ENCODE data around the gene ADCK1. TPM values are rescaled to one million over a fixed set of nuclear protein-coding genes. Genes with fewer than 3 reads are reported as not detected.
"Not testable (repeated sequence)": the region's sequence is repeated elsewhere in the genome, so short reads cannot be mapped to it uniquely, and the experiment has no call there.

The ADCK1 gene
- total RNA-seq, 1 experiment from 2014 or later, result 8.8 TPM

- Histone ChIP-seq H3K9me3 (no peaks in the 10 kb centered on the region), H3K4me3 (ENCODE audit: low read depth, low read length) (no peak overlapping the region), H3K36me3 (ENCODE audit: control insufficient read depth, insufficient read depth, low read length) (no peaks in the 10 kb centered on the region), H3K4me1 (peaks cover 28% of the 10 kb centered on the region), H3K27me3 (replicated peaks; ENCODE audit: control insufficient read depth, insufficient read depth, low read length) (no peaks in the 10 kb centered on the region)
- Mint-ChIP-seq H3K27ac (ENCODE audit: unreplicated experiment) (no peak overlapping the region), H3K9me3 (ENCODE audit: unreplicated experiment) (no peaks in the 10 kb centered on the region), H3K27me3 (ENCODE audit: insufficient read depth, unreplicated experiment) (no peaks in the 10 kb centered on the region), H3K4me1 (ENCODE audit: low read depth, unreplicated experiment) (no peaks in the 10 kb centered on the region), H3K4me3 (ENCODE audit: unreplicated experiment) (no peak overlapping the region), H3K36me3 (ENCODE audit: insufficient read depth, unreplicated experiment) (no peaks in the 10 kb centered on the region)
- TF ChIP-seq CTCF (IDR thresholded peaks at IDR 0.05; ENCODE audit: insufficient read depth in 1 of 2, low read depth in 1 of 2, low read length in 1 of 2, severe bottlenecking in 1 of 2, unreplicated experiment in 1 of 2), result no peak
- ChIA-PET POLR2A (no interaction called here), CTCF (no interaction called here)
- intact Hi-C loops (cut with micrococcal nuclease; ENCODE audit: unreplicated experiment), result no loop called here
- no TSS peak for BruUV-seq (replicated peaks)
- DNase-seq, result no peak
These were observed 9.2 kb upstream of the ADCK1 start for GRCh38 chr14:77790566-77791224.

GRCh38 chr14:77791225-77791600 lies 8.7 kb upstream of the ADCK1 start:
- Mint-ChIP-seq H3K36me3 (ENCODE audit: insufficient read depth, unreplicated experiment) (no peaks in the 10 kb centered on the region), H3K27ac (ENCODE audit: unreplicated experiment) (no peak overlapping the region), H3K9me3 (ENCODE audit: unreplicated experiment) (no peaks in the 10 kb centered on the region), H3K27me3 (ENCODE audit: insufficient read depth, unreplicated experiment) (no peaks in the 10 kb centered on the region), H3K4me3 (ENCODE audit: unreplicated experiment) (no peak overlapping the region), H3K4me1 (ENCODE audit: low read depth, unreplicated experiment) (peaks cover 1% of the 10 kb centered on the region)
- H3K4me3 ChIP-seq (ENCODE audit: low read depth, low read length), result no peak overlapping the region
- no peak for TF ChIP-seq CTCF (IDR thresholded peaks at IDR 0.05; ENCODE audit: insufficient read depth in 1 of 2, low read depth in 1 of 2, low read length in 1 of 2, severe bottlenecking in 1 of 2, unreplicated experiment in 1 of 2)
- BruUV-seq (replicated peaks), result no TSS peak
- intact Hi-C loops (cut with micrococcal nuclease; ENCODE audit: unreplicated experiment), result no loop called here
- H3K36me3 ChIP-seq (ENCODE audit: control insufficient read depth, insufficient read depth, low read length), result no peaks in the 10 kb centered on the region
- peak in 1 of 2 experiments; percentile 11 for DNase-seq
- ChIA-PET CTCF (no interaction called here), POLR2A (interaction anchor here (0.6 kb wide), 1 partner anchor 9 kb away, joined by 3 read pairs; no protein-coding TSS in a partner anchor)
- H3K9me3 ChIP-seq, result no peaks in the 10 kb centered on the region
- H3K27me3 ChIP-seq (replicated peaks; ENCODE audit: control insufficient read depth, insufficient read depth, low read length), result no peaks in the 10 kb centered on the region
- peaks cover 33% of the 10 kb centered on the region for H3K4me1 ChIP-seq

GRCh38 chr14:77793255-77793654 lies 6.7 kb upstream of the ADCK1 start:
- peaks cover 49% of the 10 kb centered on the region for H3K4me1 ChIP-seq
- CTCF ChIA-PET; H3K36me3 Mint-ChIP-seq (ENCODE audit: insufficient read depth, unreplicated experiment); H3K36me3 ChIP-seq (ENCODE audit: control insufficient read depth, insufficient read depth, low read length); H3K9me3 ChIP-seq; H3K27me3 ChIP-seq (replicated peaks; ENCODE audit: control insufficient read depth, insufficient read depth, low read length); H3K27ac Mint-ChIP-seq (ENCODE audit: unreplicated experiment); intact Hi-C loops (cut with micrococcal nuclease; ENCODE audit: unreplicated experiment); H3K4me3 Mint-ChIP-seq (ENCODE audit: unreplicated experiment); H3K4me3 ChIP-seq (ENCODE audit: low read depth, low read length); H3K9me3 Mint-ChIP-seq (ENCODE audit: unreplicated experiment); BruUV-seq (replicated peaks); H3K27me3 Mint-ChIP-seq (ENCODE audit: insufficient read depth, unreplicated experiment); H3K4me1 Mint-ChIP-seq (ENCODE audit: low read depth, unreplicated experiment): not testable (repeated sequence)
- POLR2A ChIA-PET, result interaction anchor here (0.6 kb wide), 1 partner anchor 473 kb away, joined by 3 read pairs; the partner anchor contains the start of genes GSTZ1 and POMT2
- peak in 1 of 2 experiments; percentile 47 for DNase-seq
